Gastrocnemius medialis (tissue), 4 donors: Measurements from ENCODE around the gene PRRG1. TPM values are rescaled to one million over a fixed set of nuclear protein-coding genes. Genes with fewer than 3 reads are reported as not detected.
"Not testable (repeated sequence)": the region's sequence is repeated elsewhere in the genome, so short reads cannot be mapped to it uniquely, and the experiment has no call there.

Experiments used
- ATAC-seq, 2 donors: fragments of 150-250 bp; one replicate each; pipeline ENCODE4 v1.9.1; 2016
- DNase-seq, 2 donors: peaks; one replicate each; pipeline ENCODE4 v3.0.0-alpha.2; 2019
- H3K27ac ChIP-seq, 4 donors: fragments of 200-600 bp; sonication (generic); 1 replicate in 1 of 4; 2 replicates in 3 of 4; pipeline ENCODE4 v1.5.1; 2016 to 2018; ENCODE audit warnings: mild to moderate bottlenecking in 2 of 4, moderate library complexity in 1 of 4
- H3K27me3 ChIP-seq, 3 donors: fragments of 200-600 bp; sonication (generic) in 2 of 3; 1 replicate in 1 of 3; 2 replicates in 2 of 3; pipeline versions ENCODE4 v1.5.1 to v1.6.0; 2016 to 2019; ENCODE audit warnings: mild to moderate bottlenecking in 1 of 3, moderate library complexity in 1 of 3
- H3K36me3 ChIP-seq, 2 donors: fragments of 200-600 bp; sonication (generic) in 1 of 2; one replicate each; pipeline ENCODE4 v1.5.1; 2017 to 2018
- H3K4me1 ChIP-seq, 2 donors: fragments of 200-600 bp; sonication (generic) in 1 of 2; one replicate each; pipeline ENCODE4 v1.5.1; 2016 to 2017; ENCODE audit warnings: mild to moderate bottlenecking in 2 of 2
- H3K4me3 ChIP-seq, 4 donors: fragments of 200-600 bp; sonication (generic) in 3 of 4; 1 replicate in 1 of 4; 2 replicates in 3 of 4; pipeline ENCODE4 v1.5.1; 2016 to 2019; ENCODE audit warnings: mild to moderate bottlenecking in 2 of 4
- H3K9me3 ChIP-seq, 3 donors: fragments of 200-600 bp; sonication (generic) in 2 of 3; 1 replicate in 1 of 3; 2 replicates in 2 of 3; pipeline ENCODE4 v1.5.1; 2016 to 2019
- POLR2A ChIP-seq, 2 donors: fragments of 450-650 bp; IDR thresholded peaks; one replicate each; pipeline ENCODE4 v1.6.1; 2017; ENCODE audit warnings: antibody characterized with exemption in 2 of 2, mild to moderate bottlenecking in 2 of 2, moderate library complexity in 2 of 2
- in situ Hi-C, 4 donors: fragments of 200-750 bp; cut with MboI; loops; one replicate each; pipeline versions ENCODE4 v1.15.0 to v1.8.0; 2017; ENCODE audit warnings: low sequenced_read_pairs in 4 of 4
- intact Hi-C: fragments of 100-400 bp; cut with DNase I; formaldehyde crosslinking; loops from one replicate; pipeline ENCODE4 v1.15.1; 2023; ENCODE audit warnings: low total_unique reads
- total RNA-seq, 4 donors: library from RNA; depleted of rRNA; stranded (reverse); fragments of >200 nt; gene quantifications; one replicate each; pipeline versions ENCODE4 v1.1.0 to v1.2.3, GENCODE V29; 2016
- TF ChIP-seq, protein P1 (sequence below), 5 experiments: fragments of 450-650 bp in 3 of 5; fragments of 200-600 bp in 2 of 5; sonication (generic) in 2 of 5; IDR thresholded peaks in 4 of 5; conservative IDR thresholded peaks in 1 of 5; 1 replicate in 4 of 5; 2 replicates in 1 of 5; pipeline ENCODE4 v1.5.1; 2016 to 2019; ENCODE audit warnings: antibody characterized with exemption in 5 of 5, mild to moderate bottlenecking in 3 of 5, moderate library complexity in 3 of 5

Gene PRRG1
- total RNA-seq, 4 donors from 2014 or later = 8.2 to 20.0 (median 10.1) TPM

DNA sequence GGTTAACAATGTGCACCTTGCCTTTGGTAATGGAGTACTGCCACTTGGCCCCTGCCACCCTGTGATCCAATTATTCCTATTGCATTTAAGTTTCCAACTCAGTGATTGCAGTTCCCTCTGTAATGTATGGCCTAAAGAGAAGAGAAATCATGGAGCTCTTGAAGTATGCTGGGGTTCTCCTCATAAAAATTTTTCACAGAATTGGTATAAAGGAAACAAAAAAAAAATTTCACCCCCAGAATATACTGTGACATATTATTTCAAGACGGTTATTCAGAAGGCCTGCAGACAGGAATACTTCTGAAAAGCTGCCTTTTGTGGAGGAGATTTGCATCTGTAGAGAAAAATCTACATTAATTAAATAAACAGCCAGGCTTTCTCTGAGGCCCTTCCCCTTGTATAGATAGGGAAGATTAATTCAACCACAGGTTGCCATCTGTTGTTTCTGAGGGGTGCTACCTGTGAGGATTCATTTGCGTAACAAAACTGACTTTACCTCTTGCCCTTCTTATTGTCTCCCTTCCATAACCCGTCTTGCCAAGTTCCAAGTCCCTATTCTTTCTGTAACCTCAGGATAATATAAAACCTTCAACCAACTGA lies 127.5 kb downstream of the PRRG1 start:
- Histone ChIP-seq H3K27ac (no peak overlapping the region), H3K36me3 (no peaks in the 10 kb centered on the region), H3K4me3 (no peak overlapping the region), H3K27me3 (no peaks in the 10 kb centered on the region), H3K9me3 (no peaks in the 10 kb centered on the region), H3K4me1 (no peaks in the 10 kb centered on the region)
- intact Hi-C loops (no loop called here), in situ Hi-C loops (no loop called here)
- DNase-seq (no peak), ATAC-seq (no peak)
- TF ChIP-seq, protein P1, sequence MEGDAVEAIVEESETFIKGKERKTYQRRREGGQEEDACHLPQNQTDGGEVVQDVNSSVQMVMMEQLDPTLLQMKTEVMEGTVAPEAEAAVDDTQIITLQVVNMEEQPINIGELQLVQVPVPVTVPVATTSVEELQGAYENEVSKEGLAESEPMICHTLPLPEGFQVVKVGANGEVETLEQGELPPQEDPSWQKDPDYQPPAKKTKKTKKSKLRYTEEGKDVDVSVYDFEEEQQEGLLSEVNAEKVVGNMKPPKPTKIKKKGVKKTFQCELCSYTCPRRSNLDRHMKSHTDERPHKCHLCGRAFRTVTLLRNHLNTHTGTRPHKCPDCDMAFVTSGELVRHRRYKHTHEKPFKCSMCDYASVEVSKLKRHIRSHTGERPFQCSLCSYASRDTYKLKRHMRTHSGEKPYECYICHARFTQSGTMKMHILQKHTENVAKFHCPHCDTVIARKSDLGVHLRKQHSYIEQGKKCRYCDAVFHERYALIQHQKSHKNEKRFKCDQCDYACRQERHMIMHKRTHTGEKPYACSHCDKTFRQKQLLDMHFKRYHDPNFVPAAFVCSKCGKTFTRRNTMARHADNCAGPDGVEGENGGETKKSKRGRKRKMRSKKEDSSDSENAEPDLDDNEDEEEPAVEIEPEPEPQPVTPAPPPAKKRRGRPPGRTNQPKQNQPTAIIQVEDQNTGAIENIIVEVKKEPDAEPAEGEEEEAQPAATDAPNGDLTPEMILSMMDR (IDR thresholded peaks at IDR 0.05 in 4 of 5, conservative IDR thresholded peaks at IDR 0.05 in 1 of 5) = no peak
- no peak for TF ChIP-seq POLR2A (IDR thresholded peaks at IDR 0.05)

DNA sequence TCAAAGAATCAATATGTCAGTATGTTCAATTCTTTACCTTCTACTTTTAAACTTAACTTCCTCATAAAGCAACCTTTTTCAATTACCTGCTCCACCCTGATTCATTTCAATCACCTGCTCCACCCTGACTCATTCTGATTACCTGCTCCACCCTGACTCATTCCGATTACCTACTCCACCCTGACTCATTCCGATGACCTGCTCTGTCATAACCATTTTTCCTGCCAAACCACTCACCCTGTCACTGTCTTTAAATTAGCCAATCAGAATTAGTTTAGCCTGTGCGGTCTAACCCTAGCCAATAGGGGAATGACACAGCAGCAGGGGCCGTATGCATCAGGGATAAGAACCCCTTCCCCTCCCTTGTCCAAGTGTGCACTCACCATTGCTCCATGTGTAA lies 135.2 kb downstream of the PRRG1 start:
- not testable (repeated sequence) for DNase-seq

DNA sequence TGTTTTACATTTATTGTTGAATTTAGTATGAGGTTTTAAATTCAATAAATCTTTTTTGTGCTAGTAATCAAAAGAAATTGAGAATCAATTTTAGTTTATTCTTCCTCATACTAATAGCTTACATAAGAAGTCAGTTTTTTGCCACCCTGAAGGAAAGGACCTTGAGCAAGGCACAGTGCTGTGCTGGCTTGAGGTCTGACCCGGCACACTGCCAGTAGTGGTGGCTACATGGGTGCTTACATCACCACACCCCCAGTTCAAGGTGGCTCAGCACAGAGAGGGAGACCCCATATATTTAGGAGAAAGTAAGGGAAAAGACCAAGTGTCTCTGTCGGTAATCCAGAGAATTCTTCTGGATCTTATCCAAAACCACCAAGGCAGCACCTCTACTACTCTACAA lies 136.3 kb downstream of the PRRG1 start:
- ATAC-seq = no peak
- intact Hi-C loops = no loop called here
- H3K4me3 ChIP-seq = no peak overlapping the region
- H3K4me1 ChIP-seq = no peaks in the 10 kb centered on the region
- in situ Hi-C loops = no loop called here
- H3K9me3 ChIP-seq = no peaks in the 10 kb centered on the region
- no peak for TF ChIP-seq POLR2A (IDR thresholded peaks at IDR 0.05)
- TF ChIP-seq, protein P1 (IDR thresholded peaks at IDR 0.05 in 4 of 5, conservative IDR thresholded peaks at IDR 0.05 in 1 of 5) = no peak
- no peak for DNase-seq
- H3K36me3 ChIP-seq = no peaks in the 10 kb centered on the region
- no peak overlapping the region for H3K27ac ChIP-seq
- H3K27me3 ChIP-seq = no peaks in the 10 kb centered on the region

More for the DNA sequence above, 135.2 kb downstream of the PRRG1 start:
- H3K4me3 ChIP-seq, H3K36me3 ChIP-seq, intact Hi-C loops, H3K27ac ChIP-seq, in situ Hi-C loops, H3K9me3 ChIP-seq, H3K4me1 ChIP-seq, H3K27me3 ChIP-seq, ATAC-seq: not testable (repeated sequence)

DNA sequence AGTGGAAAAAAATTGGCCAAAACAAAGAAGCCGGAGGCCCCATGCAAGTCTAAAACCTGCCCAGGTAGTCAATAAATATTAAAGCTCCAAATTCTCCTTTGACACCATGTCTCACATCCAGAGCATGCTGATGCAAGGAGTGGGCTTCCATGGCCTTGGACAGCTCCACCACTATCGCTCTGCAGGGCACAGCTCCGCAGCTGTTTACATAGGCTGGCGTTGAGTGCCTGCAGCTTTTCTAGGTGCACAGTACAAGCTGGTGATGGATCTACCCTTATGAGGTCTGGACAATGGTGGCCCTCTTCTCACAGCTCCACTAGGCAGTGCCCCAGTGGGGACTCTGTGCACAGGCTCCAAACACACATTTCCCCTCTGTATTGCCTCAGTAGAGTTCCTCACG lies 138.1 kb downstream of the PRRG1 start:
- Histone ChIP-seq H3K9me3 (no peaks in the 10 kb centered on the region), H3K36me3 (no peaks in the 10 kb centered on the region), H3K4me3 (no peak overlapping the region), H3K27ac (no peak overlapping the region), H3K4me1 (no peaks in the 10 kb centered on the region), H3K27me3 (no peaks in the 10 kb centered on the region)
- no peak for ATAC-seq
- no peak for DNase-seq
- intact Hi-C loops (no loop called here), in situ Hi-C loops (no loop called here)
- TF ChIP-seq, protein P1 (IDR thresholded peaks at IDR 0.05 in 4 of 5, conservative IDR thresholded peaks at IDR 0.05 in 1 of 5) = no peak
- no peak for TF ChIP-seq POLR2A (IDR thresholded peaks at IDR 0.05)

DNA sequence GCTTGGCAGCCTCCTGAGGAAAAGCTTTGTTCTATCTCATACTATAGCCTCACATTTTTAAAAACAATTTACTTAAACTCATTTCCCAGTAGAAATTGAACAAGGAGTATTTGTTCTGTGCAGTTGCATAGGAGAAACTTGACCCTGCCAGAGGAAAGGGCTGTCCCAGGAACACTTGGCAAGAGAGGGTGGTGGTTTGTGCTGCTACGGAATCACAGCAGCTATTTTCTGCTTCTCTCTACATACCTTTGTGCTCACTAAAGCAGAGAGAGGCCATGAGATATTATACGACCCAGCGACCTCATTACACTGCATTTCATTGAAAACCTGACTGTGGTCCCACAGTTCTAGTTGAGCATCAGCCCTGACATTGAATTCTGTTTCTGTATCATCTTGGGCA lies 139.2 kb downstream of the PRRG1 start:
- TF ChIP-seq POLR2A (IDR thresholded peaks at IDR 0.05) = no peak
- TF ChIP-seq, protein P1 (IDR thresholded peaks at IDR 0.05 in 4 of 5, conservative IDR thresholded peaks at IDR 0.05 in 1 of 5) = no peak
- H3K4me1 ChIP-seq = no peaks in the 10 kb centered on the region
- no peaks in the 10 kb centered on the region for H3K36me3 ChIP-seq
- H3K27ac ChIP-seq = no peak overlapping the region
- intact Hi-C loops (no loop called here), in situ Hi-C loops (no loop called here)
- H3K27me3 ChIP-seq = no peaks in the 10 kb centered on the region
- H3K4me3 ChIP-seq = no peak overlapping the region
- no peak for ATAC-seq
- H3K9me3 ChIP-seq = no peaks in the 10 kb centered on the region
- no peak for DNase-seq
